Measurements from ENCODE around the gene GSTA4. TPM values are rescaled to one million over a fixed set of nuclear protein-coding genes. Genes with fewer than 3 reads are reported as not detected.

The GSTA4 gene
- total RNA-seq, 5 donors from 2014 or later (not counting 1 experiment from before 2014, with no cell fraction given) = 0.35 to 0.85 (median 0.65) TPM

DNA sequence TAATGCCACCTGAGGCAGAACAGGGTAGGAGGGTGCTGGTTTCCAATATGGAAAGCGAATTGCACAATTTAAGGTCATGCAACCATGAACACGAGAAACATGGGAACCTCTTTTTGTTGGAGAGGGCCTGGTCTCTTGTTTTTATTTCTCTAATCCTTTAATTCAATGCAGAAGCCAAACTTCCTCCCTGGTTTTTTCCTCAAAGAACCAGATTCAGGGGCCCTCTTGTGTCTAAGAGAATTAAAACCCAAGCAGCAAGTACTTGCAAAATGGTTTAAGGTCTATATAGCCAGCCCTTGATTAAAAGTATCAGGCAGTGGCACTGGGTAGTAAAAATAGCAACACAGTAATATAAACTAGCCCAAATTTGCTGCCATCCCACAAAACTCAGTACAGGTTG, 19.5 kb downstream of the GSTA4 start:
- Mint-ChIP-seq H3K9me3 (no peaks in the 10 kb centered on the region), H3K4me3 (no peak overlapping the region), H3K27me3 (peaks cover 1 to 13% of the 10 kb centered on the region in 2 donors), H3K36me3 (no peaks in the 10 kb centered on the region), H3K4me1 (peaks cover 0 to 2% (median 0%) of the 10 kb centered on the region in 3 donors), H3K27ac (no peak overlapping the region)
- DNase-seq (no peak), ATAC-seq (replicated peaks in 1 of 4) (no peak)
- H3K4me1 ChIP-seq (ENCODE audit: control insufficient read depth in 1 of 2, extremely low read depth in 1 of 2, insufficient read depth in 2 of 2, low read length in 2 of 2) = no peaks in the 10 kb centered on the region
- CTCF ChIA-PET = no interaction called here
- POLR2A ChIA-PET = no interaction called here
- WGBS (ENCODE audit: insufficient coverage) = no CpG with 5 or more reads among the region's 2 CpGs
- peaks cover 0 to 5% of the 10 kb centered on the region in 2 experiments for H3K27me3 ChIP-seq (replicated peaks in 1 of 2; ENCODE audit: control insufficient read depth in 2 of 2, extremely low read depth in 1 of 2, insufficient read depth in 2 of 2, low read length in 1 of 2)
- H3K27ac ChIP-seq (ENCODE audit: low read length) = no peak overlapping the region
- H3K9me3 ChIP-seq = no peaks in the 10 kb centered on the region
- H3K36me3 ChIP-seq (ENCODE audit: control insufficient read depth in 2 of 2, extremely low read depth in 1 of 2, insufficient read depth in 1 of 2, low read length in 1 of 2) = no peaks in the 10 kb centered on the region
- no peak overlapping the region for H3K4me3 ChIP-seq (ENCODE audit: control insufficient read depth in 1 of 2, extremely low read depth in 1 of 2, low read length in 1 of 2)

DNA sequence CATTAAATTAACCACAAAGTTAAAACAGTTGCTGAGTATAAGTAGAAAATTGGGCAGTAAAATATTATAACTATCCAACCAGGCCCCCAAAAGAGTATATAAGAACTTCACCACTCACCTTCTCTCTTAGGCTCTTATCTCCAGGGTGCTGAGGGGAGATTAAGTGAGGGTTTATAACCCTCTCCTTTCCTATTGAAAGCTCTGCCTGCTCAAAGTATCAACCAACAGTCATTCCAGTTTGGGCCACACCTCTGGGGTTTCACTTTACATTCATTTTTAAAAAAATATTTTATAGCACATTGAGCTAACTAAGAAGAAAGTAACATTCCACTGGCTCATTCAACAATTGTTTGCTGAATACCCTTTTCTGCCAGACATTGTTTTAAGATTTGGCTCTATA, 22.1 kb downstream of the GSTA4 start:
- Histone ChIP-seq H3K4me1 (ENCODE audit: control insufficient read depth in 1 of 2, extremely low read depth in 1 of 2, insufficient read depth in 2 of 2, low read length in 2 of 2) (no peaks in the 10 kb centered on the region), H3K27ac (ENCODE audit: low read length) (no peak overlapping the region), H3K27me3 (replicated peaks in 1 of 2; ENCODE audit: control insufficient read depth in 2 of 2, extremely low read depth in 1 of 2, insufficient read depth in 2 of 2, low read length in 1 of 2) (peaks cover 0 to 12% of the 10 kb centered on the region in 2 experiments), H3K4me3 (ENCODE audit: control insufficient read depth in 1 of 2, extremely low read depth in 1 of 2, low read length in 1 of 2) (no peak overlapping the region), H3K36me3 (ENCODE audit: control insufficient read depth in 2 of 2, extremely low read depth in 1 of 2, insufficient read depth in 1 of 2, low read length in 1 of 2) (no peaks in the 10 kb centered on the region), H3K9me3 (no peaks in the 10 kb centered on the region)
- Mint-ChIP-seq H3K27me3 (peaks cover 1 to 4% of the 10 kb centered on the region in 2 donors), H3K9me3 (no peaks in the 10 kb centered on the region), H3K4me3 (no peak overlapping the region), H3K36me3 (no peaks in the 10 kb centered on the region), H3K4me1 (peaks cover 0 to 2% (median 0%) of the 10 kb centered on the region in 3 donors), H3K27ac (no peak overlapping the region)
- ChIA-PET POLR2A (no interaction called here), CTCF (no interaction called here)
- DNase-seq (no peak), ATAC-seq (replicated peaks in 1 of 4) (no peak)

DNA sequence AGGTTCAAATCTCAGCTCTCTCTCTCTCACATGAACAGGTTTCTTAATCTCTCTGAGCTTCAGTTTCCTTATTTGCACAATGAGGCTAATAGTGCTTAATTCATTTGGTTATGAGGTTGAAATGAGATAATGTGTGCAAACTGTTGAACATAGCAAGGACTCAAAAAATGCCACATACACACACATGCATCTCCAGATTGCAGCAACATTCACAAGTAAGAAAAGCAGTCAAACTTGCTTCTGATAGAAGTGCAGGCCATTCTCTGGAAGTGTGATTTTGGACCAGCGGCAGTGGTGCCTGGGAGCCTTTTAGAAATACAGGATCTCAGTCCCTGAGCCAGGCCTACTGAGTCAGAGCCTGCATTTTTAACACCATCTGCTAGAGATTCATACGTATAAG, 25.7 kb downstream of the GSTA4 start:
- H3K9me3 Mint-ChIP-seq = no peaks in the 10 kb centered on the region
- WGBS (ENCODE audit: insufficient coverage) = 100% methylated on average over 2 of the region's 2 CpGs

DNA sequence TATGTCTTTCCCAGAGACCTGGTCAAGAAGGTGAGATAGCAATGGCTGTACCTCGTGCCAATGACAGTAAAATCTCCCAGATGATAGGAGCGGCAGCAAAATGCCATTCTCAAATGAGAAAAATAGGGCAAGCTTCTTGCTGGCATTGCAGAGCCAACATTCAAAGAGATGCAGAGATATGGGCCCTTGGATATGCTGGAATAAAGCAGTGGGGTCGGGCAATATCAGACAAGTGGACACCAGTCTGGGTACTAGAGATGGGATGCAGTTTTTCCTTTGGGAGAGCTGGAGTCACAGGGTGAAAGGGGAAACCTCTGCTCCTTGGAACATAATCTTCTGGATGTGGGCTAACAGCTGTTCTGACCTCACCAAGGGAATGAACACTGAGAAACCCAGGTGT, 29.0 kb downstream of the GSTA4 start:
- no peak for DNase-seq
- no peak overlapping the region for H3K27ac Mint-ChIP-seq

More for the DNA sequence above, 25.7 kb downstream of the GSTA4 start:
- Mint-ChIP-seq H3K36me3 (no peaks in the 10 kb centered on the region), H3K4me1 (no peaks in the 10 kb centered on the region), H3K27ac (no peak overlapping the region), H3K4me3 (no peak overlapping the region), H3K27me3 (peaks cover 0 to 4% of the 10 kb centered on the region in 2 donors)
- Histone ChIP-seq H3K9me3 (no peaks in the 10 kb centered on the region), H3K27ac (ENCODE audit: low read length) (no peak overlapping the region), H3K36me3 (ENCODE audit: control insufficient read depth in 2 of 2, extremely low read depth in 1 of 2, insufficient read depth in 1 of 2, low read length in 1 of 2) (no peaks in the 10 kb centered on the region), H3K27me3 (replicated peaks in 1 of 2; ENCODE audit: control insufficient read depth in 2 of 2, extremely low read depth in 1 of 2, insufficient read depth in 2 of 2, low read length in 1 of 2) (peaks cover 0 to 14% of the 10 kb centered on the region in 2 experiments), H3K4me1 (ENCODE audit: control insufficient read depth in 1 of 2, extremely low read depth in 1 of 2, insufficient read depth in 2 of 2, low read length in 2 of 2) (no peaks in the 10 kb centered on the region), H3K4me3 (ENCODE audit: control insufficient read depth in 1 of 2, extremely low read depth in 1 of 2, low read length in 1 of 2) (no peak overlapping the region)
- DNase-seq (no peak), ATAC-seq (replicated peaks in 1 of 4) (no peak)
- ChIA-PET CTCF (no interaction called here), POLR2A (no interaction called here)

DNA sequence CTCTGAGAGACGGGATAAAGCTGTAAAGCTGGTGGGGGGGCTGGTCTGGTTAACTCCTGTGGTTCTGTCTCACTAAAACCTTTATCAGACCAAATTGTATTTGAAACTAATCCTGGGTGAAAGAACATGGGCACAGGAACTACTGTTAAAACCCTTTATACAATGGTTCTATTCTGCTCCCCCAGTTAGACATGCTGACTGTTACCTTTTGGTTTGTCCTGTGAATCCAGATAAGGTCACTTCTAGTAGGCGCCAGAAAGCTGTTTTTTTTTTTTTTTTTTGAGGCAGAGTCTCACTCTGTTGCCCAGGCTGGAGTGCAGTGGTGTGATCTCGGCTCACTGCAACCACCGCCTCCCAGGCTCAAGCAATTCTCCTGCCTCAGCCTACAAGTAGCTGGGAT, 29.7 kb downstream of the GSTA4 start:
- Histone ChIP-seq H3K9me3 (no peaks in the 10 kb centered on the region), H3K27ac (ENCODE audit: low read length) (no peak overlapping the region), H3K4me1 (ENCODE audit: control insufficient read depth in 1 of 2, extremely low read depth in 1 of 2, insufficient read depth in 2 of 2, low read length in 2 of 2) (no peaks in the 10 kb centered on the region), H3K4me3 (ENCODE audit: control insufficient read depth in 1 of 2, extremely low read depth in 1 of 2, low read length in 1 of 2) (no peak overlapping the region), H3K36me3 (ENCODE audit: control insufficient read depth in 2 of 2, extremely low read depth in 1 of 2, insufficient read depth in 1 of 2, low read length in 1 of 2) (no peaks in the 10 kb centered on the region), H3K27me3 (replicated peaks in 1 of 2; ENCODE audit: control insufficient read depth in 2 of 2, extremely low read depth in 1 of 2, insufficient read depth in 2 of 2, low read length in 1 of 2) (peaks cover 0 to 15% of the 10 kb centered on the region in 2 experiments)
- DNase-seq (no peak), ATAC-seq (replicated peaks in 1 of 4) (no peak)
- H3K9me3 Mint-ChIP-seq = no peaks in the 10 kb centered on the region
- no peaks in the 10 kb centered on the region for H3K36me3 Mint-ChIP-seq
- no peak overlapping the region for H3K4me3 Mint-ChIP-seq
- H3K27ac Mint-ChIP-seq = no peak overlapping the region
- H3K27me3 Mint-ChIP-seq = peaks cover 0 to 8% of the 10 kb centered on the region in 2 donors
- no peaks in the 10 kb centered on the region for H3K4me1 Mint-ChIP-seq
- CTCF ChIA-PET = interaction anchor here in 1 of 2 donors (0.6 kb wide), 1 partner anchor 9 kb away, joined by 3 read pairs; no protein-coding TSS in a partner anchor
- WGBS (ENCODE audit: insufficient coverage) = no CpG with 5 or more reads among the region's 4 CpGs
- POLR2A ChIA-PET = interaction anchor here in 1 of 2 donors (0.6 kb wide), 1 partner anchor 62 kb away, joined by 4 read pairs; no protein-coding TSS in a partner anchor

More for the DNA sequence above, 29.0 kb downstream of the GSTA4 start:
- Mint-ChIP-seq H3K36me3 (no peaks in the 10 kb centered on the region), H3K27me3 (peaks cover 0 to 7% of the 10 kb centered on the region in 2 donors), H3K9me3 (no peaks in the 10 kb centered on the region), H3K4me3 (no peak overlapping the region), H3K4me1 (no peaks in the 10 kb centered on the region)
- Histone ChIP-seq H3K36me3 (ENCODE audit: control insufficient read depth in 2 of 2, extremely low read depth in 1 of 2, insufficient read depth in 1 of 2, low read length in 1 of 2) (no peaks in the 10 kb centered on the region), H3K9me3 (no peaks in the 10 kb centered on the region), H3K27ac (ENCODE audit: low read length) (no peak overlapping the region), H3K4me1 (ENCODE audit: control insufficient read depth in 1 of 2, extremely low read depth in 1 of 2, insufficient read depth in 2 of 2, low read length in 2 of 2) (no peaks in the 10 kb centered on the region), H3K4me3 (ENCODE audit: control insufficient read depth in 1 of 2, extremely low read depth in 1 of 2, low read length in 1 of 2) (no peak overlapping the region), H3K27me3 (replicated peaks in 1 of 2; ENCODE audit: control insufficient read depth in 2 of 2, extremely low read depth in 1 of 2, insufficient read depth in 2 of 2, low read length in 1 of 2) (peaks cover 0 to 18% of the 10 kb centered on the region in 2 experiments)
- ChIA-PET POLR2A (interaction anchor here in 1 of 2 donors (0.6 kb wide), 1 partner anchor 63 kb away, joined by 4 read pairs; no protein-coding TSS in a partner anchor), CTCF (interaction anchor here (0.5 to 1.0 kb wide), 2 partner anchors 42 to 114 kb away, joined by 3 read pairs; no protein-coding TSS in a partner anchor)
- ATAC-seq (replicated peaks in 1 of 4) = no peak
- 67% methylated on average over 1 of the region's 3 CpGs for WGBS (ENCODE audit: insufficient coverage)

DNA sequence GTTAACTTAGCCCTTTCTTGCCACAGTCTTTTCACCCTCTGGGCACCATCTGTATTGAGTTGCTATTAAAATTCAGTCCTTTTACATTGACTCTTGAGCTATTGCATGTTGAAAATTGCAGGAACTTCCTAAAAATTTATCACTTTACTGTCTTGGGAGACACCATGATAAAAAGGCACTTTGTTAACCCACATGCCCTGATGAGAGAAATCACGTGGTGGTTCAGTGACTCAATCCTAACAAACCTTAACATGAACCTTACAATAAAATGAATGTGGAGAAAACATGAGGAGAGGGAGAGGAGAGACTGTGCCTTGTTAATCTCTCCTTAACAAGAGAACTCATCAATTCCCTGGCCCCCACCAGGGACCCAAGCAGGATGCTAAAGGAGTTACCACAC, 30.8 kb downstream of the GSTA4 start:
- Mint-ChIP-seq H3K4me3 (no peak overlapping the region), H3K9me3 (no peaks in the 10 kb centered on the region), H3K27ac (no peak overlapping the region), H3K27me3 (peaks cover 0 to 11% of the 10 kb centered on the region in 2 donors), H3K4me1 (no peaks in the 10 kb centered on the region), H3K36me3 (no peaks in the 10 kb centered on the region)
- DNase-seq (no peak), ATAC-seq (replicated peaks in 1 of 4) (no peak)
- ChIA-PET CTCF (no interaction called here), POLR2A (no interaction called here)
- Histone ChIP-seq H3K27ac (ENCODE audit: low read length) (no peak overlapping the region), H3K9me3 (no peaks in the 10 kb centered on the region), H3K27me3 (replicated peaks in 1 of 2; ENCODE audit: control insufficient read depth in 2 of 2, extremely low read depth in 1 of 2, insufficient read depth in 2 of 2, low read length in 1 of 2) (peaks cover 0 to 9% of the 10 kb centered on the region in 2 experiments), H3K4me3 (ENCODE audit: control insufficient read depth in 1 of 2, extremely low read depth in 1 of 2, low read length in 1 of 2) (no peak overlapping the region), H3K36me3 (ENCODE audit: control insufficient read depth in 2 of 2, extremely low read depth in 1 of 2, insufficient read depth in 1 of 2, low read length in 1 of 2) (no peaks in the 10 kb centered on the region), H3K4me1 (ENCODE audit: control insufficient read depth in 1 of 2, extremely low read depth in 1 of 2, insufficient read depth in 2 of 2, low read length in 2 of 2) (no peaks in the 10 kb centered on the region)
- WGBS (ENCODE audit: insufficient coverage) = no CpG with 5 or more reads among the region's 1 CpG

DNA sequence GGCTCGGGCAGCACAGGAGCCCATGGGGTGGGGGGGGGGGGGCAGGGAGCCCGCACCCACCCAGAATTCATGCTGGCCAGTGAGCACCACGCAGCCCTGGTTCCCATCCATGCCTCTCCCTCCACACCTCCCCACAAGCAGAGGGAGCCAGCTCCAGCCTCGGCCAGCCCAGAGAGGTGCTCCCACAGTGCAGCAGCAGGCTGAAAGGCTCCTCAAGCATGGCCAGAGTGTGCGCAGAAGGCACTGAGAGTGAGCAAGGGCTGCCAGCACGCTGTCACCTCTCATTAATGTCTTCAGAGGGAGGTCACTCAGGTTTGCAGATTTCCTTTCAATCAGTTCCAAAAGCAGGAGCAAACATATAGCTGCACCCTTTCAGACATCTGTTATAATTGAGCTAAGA, 32.4 kb downstream of the GSTA4 start:
- Mint-ChIP-seq H3K4me1 (no peaks in the 10 kb centered on the region), H3K27me3 (peaks cover 0 to 11% of the 10 kb centered on the region in 2 donors), H3K9me3 (no peaks in the 10 kb centered on the region), H3K27ac (no peak overlapping the region), H3K4me3 (no peak overlapping the region), H3K36me3 (no peaks in the 10 kb centered on the region)
- H3K36me3 ChIP-seq (ENCODE audit: control insufficient read depth in 2 of 2, extremely low read depth in 1 of 2, insufficient read depth in 1 of 2, low read length in 1 of 2) = no peaks in the 10 kb centered on the region
- no peak overlapping the region for H3K4me3 ChIP-seq (ENCODE audit: control insufficient read depth in 1 of 2, extremely low read depth in 1 of 2, low read length in 1 of 2)
- no peak overlapping the region for H3K27ac ChIP-seq (ENCODE audit: low read length)
- DNase-seq (no peak), ATAC-seq (replicated peaks in 1 of 4) (no peak)
- H3K9me3 ChIP-seq = no peaks in the 10 kb centered on the region
- WGBS (ENCODE audit: insufficient coverage) = 78% methylated on average over 2 of the region's 6 CpGs
- H3K27me3 ChIP-seq (replicated peaks in 1 of 2; ENCODE audit: control insufficient read depth in 2 of 2, extremely low read depth in 1 of 2, insufficient read depth in 2 of 2, low read length in 1 of 2) = peaks cover 0 to 9% of the 10 kb centered on the region in 2 experiments
- ChIA-PET CTCF (no interaction called here), POLR2A (interaction anchor here in 1 of 2 donors (0.6 kb wide), 1 partner anchor 18 kb away, joined by 4 read pairs; no protein-coding TSS in a partner anchor)
- no peaks in the 10 kb centered on the region for H3K4me1 ChIP-seq (ENCODE audit: control insufficient read depth in 1 of 2, extremely low read depth in 1 of 2, insufficient read depth in 2 of 2, low read length in 2 of 2)

Data from T-cell (primary cell).